Measurements from ENCODE around the gene ZNF366.

Gene ZNF366

GRCh38 chr5:72543811-72544210 lies 36.6 kb upstream of the ZNF366 start:
- DNase-seq (ENCODE audit: low read depth), result peak; percentile 17
- no peak overlapping the region for H3K4me3 ChIP-seq (replicated peaks; ENCODE audit: low read depth, low read length)
- no peak for TF ChIP-seq CTCF (IDR thresholded peaks at IDR 0.05; ENCODE audit: low read length, missing control alignments)

- H3K4me3 ChIP-seq (replicated peaks; ENCODE audit: low read depth, low read length), result no peak overlapping the region
- TF ChIP-seq CTCF (IDR thresholded peaks at IDR 0.05; ENCODE audit: low read length, missing control alignments), result no peak
- DNase-seq (ENCODE audit: low read depth), result peak; percentile 83
Observed at GRCh38 chr5:72543365-72543764, 36.2 kb upstream of the ZNF366 start.

- no peak for TF ChIP-seq CTCF (IDR thresholded peaks at IDR 0.05; ENCODE audit: low read length, missing control alignments)
- no peak overlapping the region for H3K4me3 ChIP-seq (replicated peaks; ENCODE audit: low read depth, low read length)
- no peak for DNase-seq (ENCODE audit: low read depth)
Observed at GRCh38 chr5:72542695-72543094, 35.5 kb upstream of the ZNF366 start.

- no peak for DNase-seq (ENCODE audit: low read depth)
- TF ChIP-seq CTCF (IDR thresholded peaks at IDR 0.05; ENCODE audit: low read length, missing control alignments), result no peak
- H3K4me3 ChIP-seq (replicated peaks; ENCODE audit: low read depth, low read length), result no peak overlapping the region
Observed at GRCh38 chr5:72541501-72542225, 34.5 kb upstream of the ZNF366 start.

GRCh38 chr5:72540759-72541438 lies 33.7 kb upstream of the ZNF366 start:
- no peak for DNase-seq (ENCODE audit: low read depth)
- no peak for TF ChIP-seq CTCF (IDR thresholded peaks at IDR 0.05; ENCODE audit: low read length, missing control alignments)
- H3K4me3 ChIP-seq (replicated peaks; ENCODE audit: low read depth, low read length), result no peak overlapping the region

- TF ChIP-seq CTCF (IDR thresholded peaks at IDR 0.05; ENCODE audit: low read length, missing control alignments), result no peak
- DNase-seq (ENCODE audit: low read depth), result no peak
- no peak overlapping the region for H3K4me3 ChIP-seq (replicated peaks; ENCODE audit: low read depth, low read length)
Observed at GRCh38 chr5:72539726-72540125, 32.5 kb upstream of the ZNF366 start.
